Calu3 (cell line): ENCODE results near the gene PTPN6. TPM values are rescaled to one million over a fixed set of nuclear protein-coding genes. Genes with fewer than 3 reads are reported as not detected.

ENCODE experiments used
- BruUV-seq: library from RNA; stranded (reverse); fragments of 400-500 nt; replicated peaks from 2 replicates; lab custom pipeline; 2021; lab: Mats Ljungman, UMichigan
- CTCF ChIA-PET: fragments of 300-600 bp; sonication (Branson Sonifier 250); formaldehyde crosslinking; loops from one replicate; lab custom pipeline; 2022; ENCODE audit warnings: antibody characterized with exemption; lab: Charles Lee
- DNase-seq: peaks from one replicate; pipeline ENCODE4 v3.0.0; 2022
- H3K27ac Mint-ChIP-seq: one replicate; pipeline ENCODE4 v1.8.0; 2022; ENCODE audit warnings: mixed read lengths; ENCODE audit not compliant: unreplicated experiment
- H3K27me3 Mint-ChIP-seq: one replicate; pipeline ENCODE4 v1.8.0; 2022; ENCODE audit warnings: mixed read lengths; ENCODE audit not compliant: unreplicated experiment
- H3K36me3 Mint-ChIP-seq: one replicate; pipeline ENCODE4 v1.8.0; 2022; ENCODE audit warnings: mild to moderate bottlenecking, moderate library complexity, mixed read lengths; ENCODE audit not compliant: insufficient read depth, unreplicated experiment
- H3K4me1 Mint-ChIP-seq: one replicate; pipeline ENCODE4 v1.8.0; 2022; ENCODE audit warnings: mild to moderate bottlenecking, low read depth, mixed read lengths; ENCODE audit not compliant: unreplicated experiment
- H3K4me3 Mint-ChIP-seq: one replicate; pipeline ENCODE4 v1.8.0; 2022; ENCODE audit warnings: mild to moderate bottlenecking, low read depth, moderate library complexity, mixed read lengths; ENCODE audit not compliant: unreplicated experiment
- H3K9me3 Mint-ChIP-seq: one replicate; pipeline ENCODE4 v1.8.0; 2022; ENCODE audit warnings: low read depth, mixed read lengths; ENCODE audit not compliant: unreplicated experiment
- CTCF ChIP-seq: fragments of 200-600 bp; IDR thresholded peaks from one replicate; pipeline ENCODE4 v1.8.0; 2022; ENCODE audit warnings: antibody characterized with exemption; ENCODE audit not compliant: unreplicated experiment
- intact Hi-C: fragments of 100-400 bp; cut with micrococcal nuclease; formaldehyde crosslinking; loops from one replicate; pipeline ENCODE4 v1.10.0; 2022; ENCODE audit not compliant: unreplicated experiment
- total RNA-seq: library from RNA; stranded (reverse); gene quantifications from 2 replicates; pipeline ENCODE4 v1.2.3, GENCODE V29; 2022

The PTPN6 gene
- total RNA-seq, 1 experiment from 2014 or later, result 46.3 TPM

- CTCF ChIA-PET, result interaction anchor here (1.0 kb wide), 1 partner anchor 131 kb away, joined by 3 read pairs; no protein-coding TSS in a partner anchor
- H3K9me3 Mint-ChIP-seq, result no peaks in the 10 kb centered on the region
- intact Hi-C loops, result no loop called here
- H3K4me1 Mint-ChIP-seq, result no peaks in the 10 kb centered on the region
- no TSS peak for BruUV-seq
- DNase-seq, result no peak
- no peak overlapping the region for H3K27ac Mint-ChIP-seq
- peaks cover 9% of the 10 kb centered on the region for H3K36me3 Mint-ChIP-seq
- H3K27me3 Mint-ChIP-seq, result no peaks in the 10 kb centered on the region
- no peak for TF ChIP-seq CTCF
- H3K4me3 Mint-ChIP-seq, result no peak overlapping the region
These were observed 53.7 kb downstream of the PTPN6 start for GRCh38 chr12:7004840-7005239.

GRCh38 chr12:7005311-7005710, 54.2 kb downstream of the PTPN6 start:
- DNase-seq, result no peak
- no peak for TF ChIP-seq CTCF
- no peak overlapping the region for H3K4me3 Mint-ChIP-seq
- intact Hi-C loops, result no loop called here
- no peaks in the 10 kb centered on the region for H3K27me3 Mint-ChIP-seq
- CTCF ChIA-PET, result interaction anchor here (0.6 to 1.0 kb wide), 2 partner anchors 58 to 132 kb away, joined by 3 read pairs; no protein-coding TSS in a partner anchor
- no peak overlapping the region for H3K27ac Mint-ChIP-seq
- H3K9me3 Mint-ChIP-seq, result no peaks in the 10 kb centered on the region
- H3K36me3 Mint-ChIP-seq, result peaks cover 13% of the 10 kb centered on the region
- no TSS peak for BruUV-seq
- H3K4me1 Mint-ChIP-seq, result no peaks in the 10 kb centered on the region

- BruUV-seq, result no TSS peak
- intact Hi-C loops, result no loop called here
- no peak for TF ChIP-seq CTCF
- CTCF ChIA-PET, result interaction anchor here (0.6 kb wide), 1 partner anchor 101 kb away, joined by 3 read pairs; no protein-coding TSS in a partner anchor
- DNase-seq, result no peak
- Mint-ChIP-seq H3K36me3 (peaks cover 16% of the 10 kb centered on the region), H3K27me3 (no peaks in the 10 kb centered on the region), H3K27ac (no peak overlapping the region), H3K4me3 (no peak overlapping the region), H3K9me3 (no peaks in the 10 kb centered on the region), H3K4me1 (no peaks in the 10 kb centered on the region)
These were observed 55.5 kb downstream of the PTPN6 start for GRCh38 chr12:7006639-7007038.

- no peaks in the 10 kb centered on the region for H3K9me3 Mint-ChIP-seq
- peaks cover 16% of the 10 kb centered on the region for H3K36me3 Mint-ChIP-seq
- H3K4me3 Mint-ChIP-seq, result no peak overlapping the region
- CTCF ChIA-PET, result no interaction called here
- intact Hi-C loops, result no loop called here
- no TSS peak for BruUV-seq
- no peaks in the 10 kb centered on the region for H3K27me3 Mint-ChIP-seq
- no peaks in the 10 kb centered on the region for H3K4me1 Mint-ChIP-seq
- DNase-seq, result no peak
- no peak overlapping the region for H3K27ac Mint-ChIP-seq
- no peak for TF ChIP-seq CTCF
These were observed 57.7 kb downstream of the PTPN6 start for GRCh38 chr12:7008864-7009263.
